ENCODE data around the gene MAP1LC3A. TPM values are rescaled to one million over a fixed set of nuclear protein-coding genes. Genes with fewer than 3 reads are reported as not detected.

MAP1LC3A gene
- total RNA-seq, 1 experiment from 2014 or later: not detected

- intact Hi-C loops (cut with micrococcal nuclease): no loop called here
- ChIA-PET CTCF (interaction anchor here (0.7 to 1.3 kb wide), 2 partner anchors 13 to 360 kb away, joined by 3 read pairs; no protein-coding TSS in a partner anchor), POLR2A (no interaction called here), RAD21 (ENCODE audit: low non-redundant PET in 1 of 2, low total read pairs in 2 of 2, uncharacterized antibody in 2 of 2, unreplicated experiment in 2 of 2) (no interaction called here)
- Histone ChIP-seq H4K20me1 (ENCODE audit: insufficient read depth) (no peaks in the 10 kb centered on the region), H3K4me3 (replicated peaks in 1 of 2; ENCODE audit: low read depth in 1 of 2, low read length in 2 of 2) (no peak overlapping the region), H3K27ac (ENCODE audit: low read depth, low read length) (no peak overlapping the region), H3K79me2 (ENCODE audit: insufficient read depth, low read length) (no peaks in the 10 kb centered on the region), H3K36me3 (ENCODE audit: control insufficient read depth in 1 of 2, insufficient read depth in 2 of 2, low read length in 2 of 2) (no peaks in the 10 kb centered on the region), H3K9me3 (ENCODE audit: control insufficient read depth in 1 of 2, insufficient read depth in 1 of 2, low read depth in 1 of 2, low read length in 2 of 2) (no peaks in the 10 kb centered on the region), H3K27me3 (ENCODE audit: insufficient read depth, low read length) (no peaks in the 10 kb centered on the region), H2AFZ (ENCODE audit: low read depth, low read length, poor library complexity, severe bottlenecking) (no peak overlapping the region), H3K4me1 (ENCODE audit: control insufficient read depth in 1 of 2, insufficient read depth in 2 of 2, low read length in 2 of 2) (peaks cover 0 to 18% of the 10 kb centered on the region in 2 experiments; a peak in 2 of 4 replicates), H3K9me2 (ENCODE audit: insufficient read depth) (no peaks in the 10 kb centered on the region), H3K4me2 (ENCODE audit: low read length) (no peak overlapping the region), H3K9ac (ENCODE audit: low read length) (no peak overlapping the region)
- no TSS peak for BruUV-seq (replicated peaks)
- DNase-seq (ENCODE audit: low read depth, low spot score) (no peak), ATAC-seq (no peak)
- TF ChIP-seq MAX (IDR thresholded peaks at IDR 0.05): no peak
- no peak for TF ChIP-seq REST (IDR thresholded peaks at IDR 0.05; ENCODE audit: low read depth)
- TF ChIP-seq ZNF274 (IDR thresholded peaks at IDR 0.05; ENCODE audit: low read depth, low read length): no peak
- TF ChIP-seq SIN3A (IDR thresholded peaks at IDR 0.05; ENCODE audit: low read depth): no peak
- TF ChIP-seq YY1 (IDR thresholded peaks at IDR 0.05; ENCODE audit: extremely low read depth, insufficient replicate concordance, low read depth, low read length): no peak
Observed at GRCh38 chr20:34549929-34550305, 8.6 kb upstream of the MAP1LC3A start.

GRCh38 chr20:34552569-34552968 lies 5.9 kb upstream of the MAP1LC3A start:
- no peaks in the 10 kb centered on the region for H3K9me2 ChIP-seq (ENCODE audit: insufficient read depth)
- no peak overlapping the region for H2AFZ ChIP-seq (ENCODE audit: low read depth, low read length, poor library complexity, severe bottlenecking)
- ChIA-PET POLR2A (no interaction called here), CTCF (interaction anchor here (1.5 kb wide), 1 partner anchor 14 kb away, joined by 7 read pairs; no protein-coding TSS in a partner anchor), RAD21 (ENCODE audit: low non-redundant PET in 1 of 2, low total read pairs in 2 of 2, uncharacterized antibody in 2 of 2, unreplicated experiment in 2 of 2) (no interaction called here)
- intact Hi-C loops (cut with micrococcal nuclease): no loop called here
- no peak overlapping the region for H3K27ac ChIP-seq (ENCODE audit: low read depth, low read length)
- no peaks in the 10 kb centered on the region for H3K36me3 ChIP-seq (ENCODE audit: control insufficient read depth in 1 of 2, insufficient read depth in 2 of 2, low read length in 2 of 2)
- no peaks in the 10 kb centered on the region for H4K20me1 ChIP-seq (ENCODE audit: insufficient read depth)
- DNase-seq (ENCODE audit: low read depth, low spot score) (no peak), ATAC-seq (no peak)
- no peak overlapping the region for H3K4me3 ChIP-seq (replicated peaks in 1 of 2; ENCODE audit: low read depth in 1 of 2, low read length in 2 of 2)
- peaks cover 0 to 18% of the 10 kb centered on the region in 2 experiments; a peak in 2 of 4 replicates for H3K4me1 ChIP-seq (ENCODE audit: control insufficient read depth in 1 of 2, insufficient read depth in 2 of 2, low read length in 2 of 2)
- H3K9ac ChIP-seq (ENCODE audit: low read length): no peak overlapping the region
- H3K27me3 ChIP-seq (ENCODE audit: insufficient read depth, low read length): no peaks in the 10 kb centered on the region
- no peak for TF ChIP-seq CEBPB (IDR thresholded peaks at IDR 0.05; ENCODE audit: low read depth)
- H3K79me2 ChIP-seq (ENCODE audit: insufficient read depth, low read length): no peaks in the 10 kb centered on the region
- no peaks in the 10 kb centered on the region for H3K9me3 ChIP-seq (ENCODE audit: control insufficient read depth in 1 of 2, insufficient read depth in 1 of 2, low read depth in 1 of 2, low read length in 2 of 2)
- BruUV-seq (replicated peaks): no TSS peak
- no peak overlapping the region for H3K4me2 ChIP-seq (ENCODE audit: low read length)
